Neural progenitor cell (in vitro differentiated cells): Measurements from ENCODE around the gene NR4A1. TPM values are rescaled to one million over a fixed set of nuclear protein-coding genes. Genes with fewer than 3 reads are reported as not detected.

Experiments used
- DNase-seq: peaks from one replicate; pipeline ENCODE4 v3.0.0-alpha.2; 2016; ENCODE audit warnings: low spot score
- H2AFZ ChIP-seq: fragments of 200-600 bp; sonication (generic); replicated peaks from 2 replicates; pipeline ENCODE4 v1.6.1; 2016; ENCODE audit warnings: antibody characterized with exemption
- H3F3A ChIP-seq: fragments of 200-600 bp; sonication (generic); 2 replicates; pipeline ENCODE4 v1.6.1; 2016; ENCODE audit warnings: antibody characterized with exemption, low read depth
- H3K27ac ChIP-seq: fragments of 200-600 bp; sonication (generic); 2 replicates; pipeline ENCODE4 v1.5.1; 2016; ENCODE audit warnings: mild to moderate bottlenecking
- H3K27me3 ChIP-seq: fragments of 200-600 bp; sonication (generic); 2 replicates; pipeline ENCODE4 v1.6.1; 2016; ENCODE audit warnings: mild to moderate bottlenecking, moderate library complexity
- H3K36me3 ChIP-seq: fragments of 200-600 bp; sonication (generic); 2 replicates; pipeline ENCODE4 v1.5.1; 2016
- H3K4me1 ChIP-seq: fragments of 200-600 bp; sonication (generic); 2 replicates; pipeline ENCODE4 v1.6.1; 2016; ENCODE audit warnings: mixed run types
- H3K4me2 ChIP-seq: fragments of 200-600 bp; sonication (generic); 2 replicates; pipeline ENCODE4 v1.6.1; 2016
- H3K4me3 ChIP-seq: fragments of 200-600 bp; sonication (generic); 2 replicates; pipeline ENCODE4 v1.5.1; 2016
- H3K79me2 ChIP-seq: fragments of 200-600 bp; sonication (generic); 2 replicates; pipeline ENCODE4 v1.6.1; 2016; ENCODE audit warnings: low read depth
- H3K9ac ChIP-seq: fragments of 200-600 bp; sonication (generic); 2 replicates; pipeline ENCODE4 v1.6.1; 2016
- H3K9me3 ChIP-seq: fragments of 200-600 bp; sonication (generic); 2 replicates; pipeline ENCODE4 v1.5.1; 2016; ENCODE audit warnings: low read depth
- H4K20me1 ChIP-seq: fragments of 200-600 bp; sonication (generic); 2 replicates; pipeline ENCODE4 v1.6.1; 2016; ENCODE audit warnings: low read depth
- H3K27ac Mint-ChIP-seq: 3 replicates; pipeline ENCODE4 v1.8.0; 2021; ENCODE audit warnings: mixed read lengths
- H3K27me3 Mint-ChIP-seq: 2 replicates; pipeline ENCODE4 v1.8.0; 2022; ENCODE audit warnings: low read depth, mild to moderate bottlenecking, inconsistent platforms, moderate library complexity, mixed read lengths; ENCODE audit not compliant: insufficient read depth
- H3K36me3 Mint-ChIP-seq: 3 replicates; pipeline ENCODE4 v1.8.0; 2021; ENCODE audit warnings: mixed read lengths
- H3K4me1 Mint-ChIP-seq: 3 replicates; pipeline ENCODE4 v1.8.0; 2021; ENCODE audit warnings: mixed read lengths
- H3K4me3 Mint-ChIP-seq: 3 replicates; pipeline ENCODE4 v1.8.0; 2021; ENCODE audit warnings: mild to moderate bottlenecking, moderate library complexity, mixed read lengths
- H3K9me3 Mint-ChIP-seq: 3 replicates; pipeline ENCODE4 v1.8.0; 2020; ENCODE audit warnings: mixed read lengths
- CTCF ChIP-seq: fragments of 200-600 bp; sonication (generic); IDR thresholded peaks from 2 replicates; pipeline ENCODE4 v1.5.1; 2017; ENCODE audit warnings: antibody characterized with exemption, mild to moderate bottlenecking
- EZH2 ChIP-seq: fragments of 200-600 bp; sonication (generic); IDR thresholded peaks from 2 replicates; pipeline ENCODE4 v1.6.1; 2017; ENCODE audit warnings: antibody characterized with exemption, mild to moderate bottlenecking, moderate library complexity
- EZH2phosphoT487 ChIP-seq: fragments of 200-600 bp; sonication (generic); IDR thresholded peaks from 2 replicates; pipeline ENCODE4 v1.6.1; 2017; ENCODE audit warnings: antibody characterized with exemption
- total RNA-seq: library from RNA; depleted of rRNA; stranded (reverse); fragments of >200 nt; gene quantifications from 2 replicates; pipeline ENCODE4 v1.2.3, GENCODE V29; 2015; ENCODE audit warnings: low replicate concordance

The NR4A1 gene
- total RNA-seq, 1 donor from 2014 or later, result 8.2 TPM

- Histone ChIP-seq H3K27ac (no peak overlapping the region), H4K20me1 (peaks cover 5% of the 10 kb centered on the region), H2AFZ (no peak overlapping the region), H3K9me3 (no peaks in the 10 kb centered on the region), H3K4me2 (no peak overlapping the region), H3K79me2 (no peaks in the 10 kb centered on the region), H3K27me3 (no peaks in the 10 kb centered on the region), H3K9ac (no peak overlapping the region), H3K4me1 (peaks cover 10% of the 10 kb centered on the region), H3K4me3 (no peak overlapping the region), H3K36me3 (no peaks in the 10 kb centered on the region), H3F3A (no peaks in the 10 kb centered on the region)
- Mint-ChIP-seq H3K4me1 (peaks cover 24% of the 10 kb centered on the region), H3K27me3 (peaks cover 6% of the 10 kb centered on the region), H3K4me3 (no peak overlapping the region), H3K36me3 (peaks cover 3% of the 10 kb centered on the region), H3K9me3 (no peaks in the 10 kb centered on the region), H3K27ac (no peak overlapping the region)
- peak; percentile 79 for DNase-seq
- no peak for TF ChIP-seq EZH2phosphoT487
- TF ChIP-seq CTCF, result peak; percentile 99
- TF ChIP-seq EZH2, result no peak
Observed at GRCh38 chr12:52082988-52083637, 31.9 kb downstream of the NR4A1 start.

GRCh38 chr12:52083638-52083996 is 32.4 kb downstream of the NR4A1 start:
- Histone ChIP-seq H3K9ac (no peak overlapping the region), H4K20me1 (peaks cover 4% of the 10 kb centered on the region)
- DNase-seq, result no peak

GRCh38 chr12:52084491-52085231 is 33.4 kb downstream of the NR4A1 start:
- no peaks in the 10 kb centered on the region for H3K79me2 ChIP-seq
- H3K4me2 ChIP-seq, result no peak overlapping the region
- Mint-ChIP-seq H3K36me3 (no peaks in the 10 kb centered on the region), H3K4me3 (no peak overlapping the region), H3K9me3 (no peaks in the 10 kb centered on the region), H3K27me3 (peaks cover 9% of the 10 kb centered on the region), H3K27ac (no peak overlapping the region), H3K4me1 (peaks cover 24% of the 10 kb centered on the region)
- H3K9me3 ChIP-seq, result no peaks in the 10 kb centered on the region
- H3K27me3 ChIP-seq, result no peaks in the 10 kb centered on the region
- peaks cover 10% of the 10 kb centered on the region for H3K4me1 ChIP-seq
- no peak overlapping the region for H3K9ac ChIP-seq
- no peaks in the 10 kb centered on the region for H4K20me1 ChIP-seq
- no peak for DNase-seq
- no peak overlapping the region for H3K27ac ChIP-seq
- H3K4me3 ChIP-seq, result no peak overlapping the region
- no peak for TF ChIP-seq EZH2
- TF ChIP-seq CTCF, result no peak
- no peak overlapping the region for H2AFZ ChIP-seq
- H3F3A ChIP-seq, result no peaks in the 10 kb centered on the region
- no peaks in the 10 kb centered on the region for H3K36me3 ChIP-seq

More at GRCh38 chr12:52083638-52083996, 32.4 kb downstream of the NR4A1 start:
- Histone ChIP-seq H2AFZ (no peak overlapping the region), H3K4me3 (no peak overlapping the region), H3F3A (no peaks in the 10 kb centered on the region), H3K9me3 (no peaks in the 10 kb centered on the region), H3K79me2 (no peaks in the 10 kb centered on the region), H3K36me3 (no peaks in the 10 kb centered on the region), H3K27ac (no peak overlapping the region), H3K4me1 (peaks cover 10% of the 10 kb centered on the region), H3K4me2 (no peak overlapping the region), H3K27me3 (no peaks in the 10 kb centered on the region)
- no peaks in the 10 kb centered on the region for H3K9me3 Mint-ChIP-seq
- H3K36me3 Mint-ChIP-seq, result peaks cover 2% of the 10 kb centered on the region
- H3K27me3 Mint-ChIP-seq, result peaks cover 9% of the 10 kb centered on the region
- TF ChIP-seq EZH2 (no peak), CTCF (no peak), EZH2phosphoT487 (no peak)
- H3K4me1 Mint-ChIP-seq, result peaks cover 24% of the 10 kb centered on the region
- H3K27ac Mint-ChIP-seq, result no peak overlapping the region
- H3K4me3 Mint-ChIP-seq, result no peak overlapping the region
